K562 (cell line): ENCODE results near the gene COMMD8. TPM values are rescaled to one million over a fixed set of nuclear protein-coding genes. Genes with fewer than 3 reads are reported as not detected.

Experiments
- ATAC-seq: fragments of 200-7000 bp; cut with Tn5 transposase; 3 replicates; pipeline ENCODE4 v1.9.1; 2020; ENCODE audit warnings: moderate library complexity
- BruUV-seq: library from RNA; stranded (reverse); fragments of 400-500 nt; replicated peaks from 2 replicates; lab custom pipeline; 2021; lab: Mats Ljungman, UMichigan
- CTCF ChIA-PET: fragments of 300-600 bp; formaldehyde crosslinking; extraction: SDS; loops from one replicate; lab custom pipeline; 2021; ENCODE audit warnings: low intra/inter-chr PET ratio; lab: Yijun Ruan, JAX
- POLR2A ChIA-PET: fragments of 300-600, 350-650 bp; sonication (Branson Sonifier 250); formaldehyde crosslinking; extraction: SDS; loops from one replicate; lab custom pipeline; 2021; ENCODE audit warnings: antibody characterized with exemption, inconsistent platforms; lab: Yijun Ruan, JAX
- DNase-seq, 4 experiments: peaks; one replicate each; pipeline versions ENCODE4 v3.0.0 to v3.0.0-alpha.2; 2011 to 2018; ENCODE audit warnings: low spot score in 3 of 4, mixed read lengths in 3 of 4; ENCODE audit errors: extremely low read depth in 1 of 4
- FAIRE-seq: peaks from 2 replicates; lab custom pipeline; 2011; peaks lifted over from hg19 to GRCh38; lab: Jason Lieb, UNC
- H2AFZ ChIP-seq: 2 replicates; pipeline ENCODE4 v1.6.0; 2011; ENCODE audit warnings: low read depth, low read length, control low read depth, inconsistent platforms
- H3K27ac ChIP-seq: fragments of 200-600 bp; 3 replicates; pipeline ENCODE4 v1.8.0; 2011; ENCODE audit warnings: low read depth, mild to moderate bottlenecking, control low read depth, inconsistent platforms, low read length, moderate library complexity, mixed read lengths; ENCODE audit errors: extremely low read depth
- H3K27me3 ChIP-seq, 2 experiments: fragments of 300-600 bp in 1 of 2; 2 replicates in 1 of 2; 3 replicates in 1 of 2; pipeline versions ENCODE4 v1.6.0 to v1.8.0; 2011; ENCODE audit warnings: inconsistent platforms in 2 of 2, low read length in 2 of 2, mild to moderate bottlenecking in 1 of 2, mixed read lengths in 1 of 2, moderate library complexity in 1 of 2; ENCODE audit not compliant: control insufficient read depth in 2 of 2, insufficient read depth in 2 of 2
- H3K36me3 ChIP-seq: fragments of 300-600 bp; 3 replicates; pipeline ENCODE4 v1.8.0; 2011; ENCODE audit warnings: mild to moderate bottlenecking, low read length, inconsistent platforms; ENCODE audit not compliant: control insufficient read depth, insufficient read depth
- H3K4me1 ChIP-seq, 2 experiments: fragments of 200-600 bp in 1 of 2; replicated peaks in 1 of 2; 2 replicates in 1 of 2; 3 replicates in 1 of 2; pipeline versions ENCODE4 v1.5.1 to v1.8.0; 2011; ENCODE audit warnings: inconsistent platforms in 2 of 2, low read length in 2 of 2, mild to moderate bottlenecking in 1 of 2, mixed read lengths in 1 of 2, moderate library complexity in 1 of 2; ENCODE audit not compliant: control insufficient read depth in 2 of 2, insufficient read depth in 2 of 2
- H3K4me2 ChIP-seq: 2 replicates; pipeline ENCODE4 v1.6.1; 2011; ENCODE audit warnings: low read length, control low read depth, inconsistent platforms, mixed read lengths; ENCODE audit not compliant: insufficient read depth
- H3K4me3 ChIP-seq: fragments of 200-600 bp; sonication (generic), shearing (Covaris generic); 2 replicates; pipeline ENCODE4 v1.5.1; 2016; ENCODE audit warnings: control low read depth, inconsistent platforms
- H3K79me2 ChIP-seq: fragments of 200-600 bp; 3 replicates; pipeline ENCODE4 v1.8.0; 2011; ENCODE audit warnings: low read length, inconsistent platforms; ENCODE audit not compliant: control insufficient read depth, insufficient read depth
- H3K9ac ChIP-seq, 2 experiments: 2 replicates each; pipeline versions ENCODE4 v1.6.0 to v1.6.1; 2011; ENCODE audit warnings: low read depth in 2 of 2, low read length in 2 of 2, control low read depth in 1 of 2, inconsistent platforms in 1 of 2, mild to moderate bottlenecking in 1 of 2, mixed read lengths in 1 of 2; ENCODE audit not compliant: insufficient read depth in 1 of 2
- H3K9me1 ChIP-seq: one replicate; pipeline ENCODE4 v1.6.0; 2011; ENCODE audit warnings: inconsistent platforms, mild to moderate bottlenecking, low read length, moderate library complexity; ENCODE audit not compliant: control insufficient read depth, insufficient read depth
- H3K9me3 ChIP-seq: replicated peaks from 2 replicates; pipeline ENCODE4 v1.5.1; 2011; ENCODE audit warnings: low read depth, low read length, inconsistent platforms; ENCODE audit not compliant: control insufficient read depth, insufficient read depth
- H4K20me1 ChIP-seq: replicated peaks from 2 replicates; pipeline ENCODE4 v1.6.1; 2011; ENCODE audit warnings: low read length, inconsistent platforms, mixed read lengths; ENCODE audit not compliant: control insufficient read depth, insufficient read depth
- BCL6 ChIP-seq: fragments of 250-450 bp; sonication (Bioruptor Pico); IDR thresholded peaks from 2 replicates; pipeline ENCODE4 v1.4.0; 2020
- CGGBP1 ChIP-seq: fragments of 250-450 bp; sonication (Bioruptor Pico); IDR thresholded peaks from 2 replicates; pipeline ENCODE4 v1.9.0; 2021; ENCODE audit warnings: mild to moderate bottlenecking
- MYNN ChIP-seq, 2 experiments: sonication (generic); formaldehyde crosslinking in 1 of 2; IDR thresholded peaks; 2 replicates each; pipeline versions ENCODE4 v1.5.0 to v1.6.1; 2016 to 2020; ENCODE audit warnings: antibody characterized with exemption in 1 of 2, missing genetic modification reagents in 1 of 2
- SAFB ChIP-seq: fragments of 200-400 bp; formaldehyde crosslinking; IDR thresholded peaks from 2 replicates; pipeline ENCODE4 v1.6.1; 2017; ENCODE audit warnings: low read depth, low read length, borderline replicate concordance
- SIN3B ChIP-seq: fragments of 450-650 bp; IDR thresholded peaks from 2 replicates; pipeline ENCODE4 v1.6.1; 2017; ENCODE audit warnings: low read depth, mild to moderate bottlenecking, moderate library complexity
- ZFX ChIP-seq: sonication (generic); formaldehyde crosslinking; IDR thresholded peaks from 2 replicates; pipeline ENCODE4 v1.8.0; 2022; ENCODE audit warnings: mild to moderate bottlenecking, missing genetic modification reagents, moderate library complexity
- ZNF239 ChIP-seq: fragments of 250-450 bp; sonication (Bioruptor Pico); IDR thresholded peaks from 2 replicates; pipeline ENCODE4 v1.4.0; 2020; ENCODE audit warnings: mild to moderate bottlenecking
- ZNF384 ChIP-seq: IDR thresholded peaks from 2 replicates; pipeline ENCODE4 v1.6.1; 2012; ENCODE audit warnings: low read depth, low read length, improper control_type of control experiment
- ZNF395 ChIP-seq: fragments of 200-800 bp; sonication (Bioruptor generic); IDR thresholded peaks from 2 replicates; pipeline ENCODE4 v1.6.1; 2017; ENCODE audit warnings: missing genetic modification characterization, missing compliant biosample characterization
- ZNF436 ChIP-seq: fragments of 250-450, 450-650 bp; sonication (Bioruptor Pico); formaldehyde crosslinking; IDR thresholded peaks from 2 replicates; pipeline ENCODE4 v1.7.0; 2020; ENCODE audit warnings: mild to moderate bottlenecking
- ZNF699 ChIP-seq: fragments of 250-450 bp; sonication (Bioruptor Pico); IDR thresholded peaks from 2 replicates; pipeline ENCODE4 v1.8.0; 2021; ENCODE audit warnings: mild to moderate bottlenecking, moderate library complexity; ENCODE audit not compliant: insufficient replicate concordance
- WGBS: fragments of 100-300 bp; shearing (Covaris generic); methylation state at CpG from one replicate; pipeline ENCODE4 v1.1.6; 2016; ENCODE audit warnings: low coverage, mixed read lengths; ENCODE audit not compliant: insufficient coverage; ENCODE audit errors: missing lambda C conversion rate; 5-methylcytosine and 5-hydroxymethylcytosine counted together
- in situ Hi-C: fragments of 300-500 bp; cut with MboI; formaldehyde crosslinking; loops from 4 replicates; pipeline ENCODE4 v1.15.0; 2018; ENCODE audit warnings: inconsistent platforms, mixed read lengths
- intact Hi-C: fragments of 100-400 bp; cut with micrococcal nuclease; formaldehyde crosslinking; loops from 2 replicates; pipeline ENCODE4 v1.14.2; 2022
- polyA plus RNA-seq, 8 experiments: library from polyadenylated mRNA; depleted of rRNA in 4 of 8; stranded (reverse) in 5 of 8; unstranded in 3 of 8; fragments of >200 nt; fragmentation: Nextera tagmentation in 2 of 8; fragmentation: Illumina TruSeq in 1 of 8; extraction: Ambion mirVana in 2 of 8; extraction: Trizol in 1 of 8; gene quantifications; 2 replicates each; pipeline versions ENCODE4 v1.2.1 to v1.2.3, GENCODE V29; 2011 to 2014; ENCODE audit warnings: inconsistent platforms in 1 of 8, missing spikeins in 1 of 8
- total RNA-seq, 7 experiments: library from RNA; depleted of rRNA in 6 of 7; stranded (reverse); fragments of >200 nt in 6 of 7; fragmentation: Illumina TruSeq in 2 of 7; extraction: Trizol in 2 of 7; gene quantifications; 2 replicates each; pipeline versions ENCODE4 v1.2.1 to v1.2.3, GENCODE V29; 2011 to 2021; ENCODE audit warnings: low replicate concordance in 1 of 7
- TF ChIP-seq, protein P1 (sequence below): sonication (generic); formaldehyde crosslinking; IDR thresholded peaks from 2 replicates; pipeline ENCODE4 v1.8.0; 2022; ENCODE audit warnings: mild to moderate bottlenecking, low read depth, missing genetic modification reagents

The COMMD8 gene
- total and polyA plus RNA-seq, 9 of the 15 experiments (the other 6 are each of a cell fraction or from before 2014, with no cell fraction given), result 7.6 to 41.0 (median 13.1) TPM

- TF ChIP-seq ZNF395 (CRISPR knock-in tag), result no peak
- no peak for TF ChIP-seq ZNF436 (CRISPR knock-in tag)
- TF ChIP-seq ZNF384, result no peak
- TF ChIP-seq CGGBP1, result no peak
These were observed 50.0 kb downstream of the COMMD8 start (continued) for GRCh38 chr4:47413521-47413920.

- CTCF ChIA-PET, result no interaction called here
These were observed 53.2 kb downstream of the COMMD8 start for GRCh38 chr4:47410271-47410670.

More at GRCh38 chr4:47410271-47410670, 53.2 kb downstream of the COMMD8 start:
- H3K27ac ChIP-seq, result no peak overlapping the region
- DNase-seq, result no peak
- H3K9me3 ChIP-seq, result no peaks in the 10 kb centered on the region
- no peak for FAIRE-seq
- BruUV-seq, result no TSS peak
- no peaks in the 10 kb centered on the region for H3K4me1 ChIP-seq
- ATAC-seq, result no peak
- H3K36me3 ChIP-seq, result no peaks in the 10 kb centered on the region
- no peak overlapping the region for H2AFZ ChIP-seq
- no peaks in the 10 kb centered on the region for H3K9me1 ChIP-seq
- in situ Hi-C loops, result no loop called here
- POLR2A ChIA-PET, result no interaction called here
- TF ChIP-seq ZNF699 (CRISPR knock-in tag) (no peak), SAFB (no peak), SIN3B (no peak), ZFX (no peak), BCL6 (no peak), MYNN (IDR thresholded peaks at IDR 0.05) (no peak), MYNN (CRISPR knock-in tag; IDR thresholded peaks at IDR 0.05) (no peak), ZNF239 (CRISPR knock-in tag) (no peak)
- TF ChIP-seq, protein P1, sequence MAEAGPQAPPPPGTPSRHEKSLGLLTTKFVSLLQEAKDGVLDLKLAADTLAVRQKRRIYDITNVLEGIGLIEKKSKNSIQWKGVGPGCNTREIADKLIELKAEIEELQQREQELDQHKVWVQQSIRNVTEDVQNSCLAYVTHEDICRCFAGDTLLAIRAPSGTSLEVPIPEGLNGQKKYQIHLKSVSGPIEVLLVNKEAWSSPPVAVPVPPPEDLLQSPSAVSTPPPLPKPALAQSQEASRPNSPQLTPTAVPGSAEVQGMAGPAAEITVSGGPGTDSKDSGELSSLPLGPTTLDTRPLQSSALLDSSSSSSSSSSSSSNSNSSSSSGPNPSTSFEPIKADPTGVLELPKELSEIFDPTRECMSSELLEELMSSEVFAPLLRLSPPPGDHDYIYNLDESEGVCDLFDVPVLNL (CRISPR knock-in tag), result no peak
- WGBS, result 0% methylated on average over 1 of the region's 1 CpG
- no peaks in the 10 kb centered on the region for H3K79me2 ChIP-seq
- H3K4me2 ChIP-seq, result no peak overlapping the region
- H4K20me1 ChIP-seq, result no peaks in the 10 kb centered on the region
- H3K9ac ChIP-seq, result no peak overlapping the region
- H3K27me3 ChIP-seq, result no peaks in the 10 kb centered on the region
- intact Hi-C loops, result no loop called here
- no peak overlapping the region for H3K4me3 ChIP-seq
